HG03196 (cell line): ENCODE results near the gene CDH8.

Experiments
- ATAC-seq: cut with Tn5 transposase; IDR thresholded peaks from one replicate; pipeline ENCODE4 v1.9.1; 2021; ENCODE audit not compliant: unreplicated experiment

The CDH8 gene

GRCh38 chr16:61659936-61660335 is 376.3 kb downstream of the CDH8 start:
- ATAC-seq, result no peak

- no peak for ATAC-seq
Observed at GRCh38 chr16:61654962-61655361, 381.3 kb downstream of the CDH8 start.

- ATAC-seq, result no peak
Observed at GRCh38 chr16:61653544-61653943, 382.7 kb downstream of the CDH8 start.

GRCh38 chr16:61645561-61645960 is 390.7 kb downstream of the CDH8 start:
- ATAC-seq, result no peak

GRCh38 chr16:61644736-61645135 is 391.5 kb downstream of the CDH8 start:
- no peak for ATAC-seq

GRCh38 chr16:61617219-61617783 is 418.9 kb downstream of the CDH8 start:
- ATAC-seq, result no peak

- no peak for ATAC-seq
Observed at GRCh38 chr16:61616088-61616487, 420.1 kb downstream of the CDH8 start.

GRCh38 chr16:61611847-61612491 is 424.3 kb downstream of the CDH8 start:
- ATAC-seq, result no peak

GRCh38 chr16:61606581-61606980 is 429.7 kb downstream of the CDH8 start:
- no peak for ATAC-seq
